Fibroblast of lung (primary cell): ENCODE results near the gene CACNG4. TPM values are rescaled to one million over a fixed set of nuclear protein-coding genes. Genes with fewer than 3 reads are reported as not detected.

ENCODE experiments used
- DNase-seq, 2 donors: peaks; one replicate each; pipeline versions ENCODE4 v3.0.0 to v3.0.0-alpha.2; 2010; ENCODE audit warnings: low read depth in 2 of 2
- H2AFZ ChIP-seq: 2 replicates; pipeline ENCODE4 v1.5.1; 2012; ENCODE audit warnings: low read length, control low read depth, inconsistent platforms
- H3K27ac ChIP-seq: 2 replicates; pipeline ENCODE4 v1.5.1; 2011; ENCODE audit warnings: low read length, control low read depth; ENCODE audit not compliant: insufficient read depth
- H3K27me3 ChIP-seq: 2 replicates; pipeline ENCODE4 v1.5.1; 2011; ENCODE audit warnings: mild to moderate bottlenecking, low read length; ENCODE audit not compliant: control insufficient read depth, insufficient read depth
- H3K36me3 ChIP-seq: 2 replicates; pipeline ENCODE4 v1.5.1; 2011; ENCODE audit warnings: low read length; ENCODE audit not compliant: control insufficient read depth, insufficient read depth
- H3K4me1 ChIP-seq: 2 replicates; pipeline ENCODE4 v1.5.1; 2011; ENCODE audit warnings: low read length; ENCODE audit not compliant: control insufficient read depth, insufficient read depth; ENCODE audit errors: extremely low read depth
- H3K4me2 ChIP-seq: 2 replicates; pipeline ENCODE4 v1.5.1; 2011; ENCODE audit warnings: low read length, control low read depth; ENCODE audit not compliant: insufficient read depth; ENCODE audit errors: extremely low read depth
- H3K4me3 ChIP-seq, 4 experiments: fragments of 200-600 bp in 1 of 4; sonication (generic) in 1 of 4; replicated peaks in 1 of 4; 2 replicates each; pipeline ENCODE4 v1.5.1; 2011 to 2016; ENCODE audit warnings: low read length in 4 of 4, low read depth in 3 of 4, mild to moderate bottlenecking in 3 of 4, control low read depth in 2 of 4, inconsistent platforms in 1 of 4, mixed read lengths in 1 of 4; ENCODE audit not compliant: insufficient read depth in 1 of 4; ENCODE audit errors: control extremely low read depth in 1 of 4
- H3K79me2 ChIP-seq: 2 replicates; pipeline ENCODE4 v1.5.1; 2012; ENCODE audit warnings: mild to moderate bottlenecking, low read length, inconsistent platforms; ENCODE audit not compliant: control insufficient read depth, insufficient read depth
- H3K9ac ChIP-seq: 2 replicates; pipeline ENCODE4 v1.5.1; 2011; ENCODE audit warnings: mild to moderate bottlenecking, low read length, control low read depth; ENCODE audit not compliant: insufficient read depth
- H3K9me3 ChIP-seq: 2 replicates; pipeline ENCODE4 v1.5.1; 2012; ENCODE audit warnings: low read depth, low read length; ENCODE audit not compliant: control insufficient read depth, insufficient read depth
- H4K20me1 ChIP-seq: 2 replicates; pipeline ENCODE4 v1.5.1; 2011; ENCODE audit warnings: low read length; ENCODE audit not compliant: control insufficient read depth, insufficient read depth; ENCODE audit errors: extremely low read depth
- CTCF ChIP-seq, 2 donors: IDR thresholded peaks in 1 of 2; conservative IDR thresholded peaks in 1 of 2; 1 replicate in 1 of 2; 2 replicates in 1 of 2; pipeline ENCODE4 v1.5.1; 2011 to 2012; ENCODE audit warnings: low read length in 2 of 2, control low read depth in 1 of 2, inconsistent platforms in 1 of 2, low read depth in 1 of 2, mild to moderate bottlenecking in 1 of 2
- EZH2 ChIP-seq: IDR thresholded peaks from 2 replicates; pipeline ENCODE4 v1.5.1; 2012; ENCODE audit warnings: low read length, control low read depth, mild to moderate bottlenecking; ENCODE audit errors: missing control alignments
- polyA plus RNA-seq, 2 donors: library from polyadenylated mRNA; depleted of rRNA in 1 of 2; stranded (reverse) in 1 of 2; unstranded in 1 of 2; fragments of >200 nt; gene quantifications; 2 replicates each; pipeline ENCODE4 v1.2.1, GENCODE V29; 2011 to 2012; ENCODE audit warnings: missing spikeins in 1 of 2
- total RNA-seq: library from RNA; depleted of rRNA; stranded (reverse); fragments of >200 nt; gene quantifications from 2 replicates; pipeline ENCODE4 v1.2.1, GENCODE V29; 2014

Gene CACNG4
- total and polyA plus RNA-seq, 2 donors (not counting 1 experiment from before 2014, with no cell fraction given) = not detected

GRCh38 chr17:67021196-67021595 is 56.7 kb downstream of the CACNG4 start:
- Histone ChIP-seq H3K9me3 (no peaks in the 10 kb centered on the region), H3K36me3 (no peaks in the 10 kb centered on the region), H3K27me3 (peaks cover 5% of the 10 kb centered on the region), H3K4me1 (no peaks in the 10 kb centered on the region), H2AFZ (no peak overlapping the region), H3K4me3 (no peak overlapping the region), H3K79me2 (no peaks in the 10 kb centered on the region), H3K9ac (no peak overlapping the region), H3K4me2 (no peak overlapping the region), H3K27ac (no peak overlapping the region), H4K20me1 (no peaks in the 10 kb centered on the region)
- TF ChIP-seq CTCF (conservative IDR thresholded peaks at IDR 0.05 in 1 of 2, IDR thresholded peaks at IDR 0.05 in 1 of 2; ENCODE audit: low read depth in 1 of 2, low read length in 2 of 2) (no peak), EZH2 (no peak)
- DNase-seq = no peak

DNA sequence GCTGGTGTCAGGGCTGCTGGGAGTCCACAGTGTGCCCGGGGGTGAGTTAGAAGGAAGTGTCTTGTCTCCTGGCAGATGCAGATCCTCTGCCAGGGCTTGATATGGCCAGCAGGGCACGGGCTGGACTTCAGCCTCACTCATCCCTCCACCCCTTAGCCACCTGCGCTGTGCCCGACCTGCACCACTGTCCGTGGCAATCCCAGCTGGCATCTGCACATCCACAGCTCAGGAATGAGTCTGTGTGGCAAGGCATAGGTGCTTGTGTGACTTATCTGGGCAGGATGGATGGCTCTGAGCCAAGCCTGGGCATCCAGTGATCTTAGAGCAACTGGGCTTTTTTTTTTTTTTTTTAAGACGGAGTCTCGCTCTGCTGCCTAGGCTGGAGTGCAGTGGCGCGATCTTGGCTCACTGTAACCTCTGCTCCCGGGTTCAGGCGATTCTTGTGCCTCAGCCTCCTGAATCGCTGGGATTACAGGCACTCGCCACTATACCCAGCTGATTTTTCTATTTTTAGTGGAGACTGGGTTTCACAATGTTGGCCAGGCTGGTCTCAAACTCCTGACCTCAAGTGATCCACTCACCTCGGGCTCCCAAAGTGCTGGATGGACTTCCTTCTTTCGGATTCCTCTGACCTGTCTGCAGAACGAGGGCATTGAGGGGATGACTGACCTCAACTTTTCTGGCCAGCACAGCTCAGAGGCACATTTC is 57.4 kb downstream of the CACNG4 start:
- no peak for DNase-seq
- Histone ChIP-seq H3K27ac (no peak overlapping the region), H4K20me1 (no peaks in the 10 kb centered on the region), H2AFZ (no peak overlapping the region), H3K27me3 (peaks cover 5% of the 10 kb centered on the region), H3K4me1 (no peaks in the 10 kb centered on the region), H3K4me2 (no peak overlapping the region), H3K9me3 (no peaks in the 10 kb centered on the region), H3K4me3 (no peak overlapping the region), H3K36me3 (no peaks in the 10 kb centered on the region), H3K79me2 (no peaks in the 10 kb centered on the region), H3K9ac (no peak overlapping the region)
- TF ChIP-seq CTCF (conservative IDR thresholded peaks at IDR 0.05 in 1 of 2, IDR thresholded peaks at IDR 0.05 in 1 of 2; ENCODE audit: low read depth in 1 of 2, low read length in 2 of 2) (no peak), EZH2 (no peak)

GRCh38 chr17:67022451-67022810 is 57.9 kb downstream of the CACNG4 start:
- Histone ChIP-seq H3K79me2 (no peaks in the 10 kb centered on the region), H3K36me3 (no peaks in the 10 kb centered on the region), H2AFZ (no peak overlapping the region), H4K20me1 (no peaks in the 10 kb centered on the region), H3K4me3 (no peak overlapping the region), H3K27me3 (peaks cover 7% of the 10 kb centered on the region), H3K27ac (no peak overlapping the region), H3K9ac (no peak overlapping the region), H3K9me3 (no peaks in the 10 kb centered on the region), H3K4me2 (no peak overlapping the region), H3K4me1 (no peaks in the 10 kb centered on the region)
- no peak for DNase-seq
- TF ChIP-seq EZH2 (no peak), CTCF (conservative IDR thresholded peaks at IDR 0.05 in 1 of 2, IDR thresholded peaks at IDR 0.05 in 1 of 2; ENCODE audit: low read depth in 1 of 2, low read length in 2 of 2) (no peak)
